ENCODE measurements around the gene BCHE. TPM values are rescaled to one million over a fixed set of nuclear protein-coding genes. Genes with fewer than 3 reads are reported as not detected.

BCHE gene
- total RNA-seq, 4 donors from 2014 or later, result 31.8 to 96.2 (median 49.3) TPM

GRCh38 chr3:165746874-165747273, 90.3 kb downstream of the BCHE start:
- Histone ChIP-seq H3K27ac (no peak overlapping the region), H3K4me1 (peaks cover 0 to 7% (median 0%) of the 10 kb centered on the region in 3 donors), H3K4me3 (no peak overlapping the region), H3K9me3 (no peaks in the 10 kb centered on the region), H3K27me3 (no peaks in the 10 kb centered on the region), H3K36me3 (no peaks in the 10 kb centered on the region)
- no peak for TF ChIP-seq CTCF (IDR thresholded peaks at IDR 0.05)
- TF ChIP-seq POLR2A (IDR thresholded peaks at IDR 0.05), result no peak
- TF ChIP-seq POLR2AphosphoS5 (IDR thresholded peaks at IDR 0.05), result no peak
- no peak for TF ChIP-seq EP300 (IDR thresholded peaks at IDR 0.05)
- WGBS, 2 donors (ENCODE audit: low coverage in 1 of 2), result 55 to 84% methylated on average over 2 of the region's 2 CpGs
- ATAC-seq, result no peak

- Histone ChIP-seq H3K27me3 (no peaks in the 10 kb centered on the region), H3K4me1 (peaks cover 0 to 7% (median 0%) of the 10 kb centered on the region in 3 donors), H3K4me3 (no peak overlapping the region), H3K27ac (no peak overlapping the region), H3K36me3 (no peaks in the 10 kb centered on the region), H3K9me3 (no peaks in the 10 kb centered on the region)
- ATAC-seq, result no peak
- TF ChIP-seq POLR2A (IDR thresholded peaks at IDR 0.05) (no peak), EP300 (IDR thresholded peaks at IDR 0.05) (no peak), CTCF (IDR thresholded peaks at IDR 0.05) (no peak), POLR2AphosphoS5 (IDR thresholded peaks at IDR 0.05) (no peak)
- 97% methylated on average over 3 of the region's 3 CpGs; no CpG with 5 or more reads in 1 of the 2 donors for WGBS, 2 donors (ENCODE audit: low coverage in 1 of 2)
These were observed 93.2 kb downstream of the BCHE start for GRCh38 chr3:165744025-165744424.

- Histone ChIP-seq H3K4me3 (no peak overlapping the region), H3K4me1 (no peaks in the 10 kb centered on the region), H3K27me3 (no peaks in the 10 kb centered on the region), H3K27ac (no peak overlapping the region), H3K9me3 (no peaks in the 10 kb centered on the region), H3K36me3 (no peaks in the 10 kb centered on the region)
- TF ChIP-seq POLR2AphosphoS5 (IDR thresholded peaks at IDR 0.05) (no peak), POLR2A (IDR thresholded peaks at IDR 0.05) (no peak), CTCF (IDR thresholded peaks at IDR 0.05) (no peak), EP300 (IDR thresholded peaks at IDR 0.05) (no peak)
- no peak for ATAC-seq
These were observed 94.9 kb downstream of the BCHE start for GRCh38 chr3:165742351-165742750.

- H3K27ac ChIP-seq, result no peak overlapping the region
- H3K4me1 ChIP-seq, result no peaks in the 10 kb centered on the region
- no peak overlapping the region for H3K4me3 ChIP-seq
- ATAC-seq, result no peak
- WGBS, 2 donors (ENCODE audit: low coverage in 1 of 2), result 90% methylated on average over 2 to 4 of the region's 4 CpGs
- no peaks in the 10 kb centered on the region for H3K36me3 ChIP-seq
- TF ChIP-seq POLR2AphosphoS5 (IDR thresholded peaks at IDR 0.05) (no peak), CTCF (IDR thresholded peaks at IDR 0.05) (no peak), POLR2A (IDR thresholded peaks at IDR 0.05) (no peak), EP300 (IDR thresholded peaks at IDR 0.05) (no peak)
- no peaks in the 10 kb centered on the region for H3K9me3 ChIP-seq
- H3K27me3 ChIP-seq, result no peaks in the 10 kb centered on the region
These were observed 107.5 kb downstream of the BCHE start for GRCh38 chr3:165729756-165730155.

GRCh38 chr3:165728924-165729323, 108.3 kb downstream of the BCHE start:
- Histone ChIP-seq H3K9me3 (no peaks in the 10 kb centered on the region), H3K27ac (no peak overlapping the region), H3K4me3 (no peak overlapping the region), H3K36me3 (no peaks in the 10 kb centered on the region), H3K4me1 (no peaks in the 10 kb centered on the region), H3K27me3 (no peaks in the 10 kb centered on the region)
- TF ChIP-seq POLR2A (IDR thresholded peaks at IDR 0.05) (no peak), EP300 (IDR thresholded peaks at IDR 0.05) (no peak), POLR2AphosphoS5 (IDR thresholded peaks at IDR 0.05) (no peak), CTCF (IDR thresholded peaks at IDR 0.05) (no peak)
- no peak for ATAC-seq
- WGBS, 2 donors (ENCODE audit: low coverage in 1 of 2), result 85 to 100% methylated on average over 2 of the region's 5 CpGs
